GM12874 (cell line): ENCODE measurements around the gene TENM4.

ENCODE experiments used
- TF ChIP-seq, protein P1 (sequence below): IDR thresholded peaks from 2 replicates; pipeline ENCODE4 v1.5.1; 2011; ENCODE audit warnings: low read depth, mild to moderate bottlenecking, control low read depth, low read length, moderate library complexity; ENCODE audit not compliant: insufficient read depth

The TENM4 gene

DNA sequence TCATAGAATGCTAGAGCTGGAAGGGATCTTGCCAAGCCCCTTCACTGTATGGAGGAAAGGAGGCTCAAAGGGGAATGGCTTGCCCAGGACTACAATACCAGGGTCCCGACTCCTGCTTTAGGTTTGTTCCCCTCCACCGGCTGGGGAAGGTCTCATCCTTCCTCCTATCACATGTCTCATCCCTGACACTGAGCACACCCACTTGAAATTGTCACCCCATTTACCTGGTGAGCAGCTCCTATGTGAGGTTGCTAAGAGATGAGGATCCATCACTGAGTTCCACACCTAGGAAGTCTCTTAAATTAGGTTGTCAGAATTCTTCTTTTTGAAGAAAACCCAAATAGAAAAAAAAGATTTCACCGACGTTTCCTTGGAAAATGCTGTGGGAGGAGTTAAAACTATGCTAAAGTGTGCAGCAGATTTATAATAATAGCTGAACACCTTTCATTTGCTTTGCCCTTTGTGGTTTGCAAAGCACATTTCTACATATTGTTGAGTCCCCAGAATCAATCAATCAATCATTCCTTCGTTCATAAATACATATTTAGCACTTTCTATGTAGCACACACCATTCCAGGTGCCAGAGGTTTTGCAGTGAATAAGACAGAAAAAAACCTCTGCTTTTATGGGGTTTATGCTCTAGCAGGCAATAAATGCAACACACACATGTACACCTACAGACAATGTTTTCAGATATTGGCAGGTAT lies 91.7 kb downstream of the TENM4 start:
- TF ChIP-seq, protein P1, sequence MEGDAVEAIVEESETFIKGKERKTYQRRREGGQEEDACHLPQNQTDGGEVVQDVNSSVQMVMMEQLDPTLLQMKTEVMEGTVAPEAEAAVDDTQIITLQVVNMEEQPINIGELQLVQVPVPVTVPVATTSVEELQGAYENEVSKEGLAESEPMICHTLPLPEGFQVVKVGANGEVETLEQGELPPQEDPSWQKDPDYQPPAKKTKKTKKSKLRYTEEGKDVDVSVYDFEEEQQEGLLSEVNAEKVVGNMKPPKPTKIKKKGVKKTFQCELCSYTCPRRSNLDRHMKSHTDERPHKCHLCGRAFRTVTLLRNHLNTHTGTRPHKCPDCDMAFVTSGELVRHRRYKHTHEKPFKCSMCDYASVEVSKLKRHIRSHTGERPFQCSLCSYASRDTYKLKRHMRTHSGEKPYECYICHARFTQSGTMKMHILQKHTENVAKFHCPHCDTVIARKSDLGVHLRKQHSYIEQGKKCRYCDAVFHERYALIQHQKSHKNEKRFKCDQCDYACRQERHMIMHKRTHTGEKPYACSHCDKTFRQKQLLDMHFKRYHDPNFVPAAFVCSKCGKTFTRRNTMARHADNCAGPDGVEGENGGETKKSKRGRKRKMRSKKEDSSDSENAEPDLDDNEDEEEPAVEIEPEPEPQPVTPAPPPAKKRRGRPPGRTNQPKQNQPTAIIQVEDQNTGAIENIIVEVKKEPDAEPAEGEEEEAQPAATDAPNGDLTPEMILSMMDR, result no peak

DNA sequence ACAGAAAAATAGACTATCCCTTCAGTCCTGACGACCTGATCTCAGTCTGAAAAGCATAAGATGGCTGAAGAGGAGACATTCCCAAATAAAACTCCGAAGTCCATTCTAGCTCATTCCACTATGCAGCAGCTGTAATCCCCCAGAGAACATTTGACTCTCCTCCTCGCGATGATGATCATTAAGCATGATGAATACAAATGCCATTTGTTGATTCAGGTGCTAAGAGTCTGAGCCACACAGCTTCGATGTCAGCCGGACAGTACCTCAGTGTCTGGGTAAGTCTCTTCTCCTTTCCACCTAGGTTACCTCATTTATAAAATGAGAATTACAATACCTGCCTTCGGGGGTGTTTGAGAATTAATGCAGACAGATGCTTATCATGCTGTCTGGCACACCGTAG lies 94.8 kb downstream of the TENM4 start:
- TF ChIP-seq, protein P1, result no peak

DNA sequence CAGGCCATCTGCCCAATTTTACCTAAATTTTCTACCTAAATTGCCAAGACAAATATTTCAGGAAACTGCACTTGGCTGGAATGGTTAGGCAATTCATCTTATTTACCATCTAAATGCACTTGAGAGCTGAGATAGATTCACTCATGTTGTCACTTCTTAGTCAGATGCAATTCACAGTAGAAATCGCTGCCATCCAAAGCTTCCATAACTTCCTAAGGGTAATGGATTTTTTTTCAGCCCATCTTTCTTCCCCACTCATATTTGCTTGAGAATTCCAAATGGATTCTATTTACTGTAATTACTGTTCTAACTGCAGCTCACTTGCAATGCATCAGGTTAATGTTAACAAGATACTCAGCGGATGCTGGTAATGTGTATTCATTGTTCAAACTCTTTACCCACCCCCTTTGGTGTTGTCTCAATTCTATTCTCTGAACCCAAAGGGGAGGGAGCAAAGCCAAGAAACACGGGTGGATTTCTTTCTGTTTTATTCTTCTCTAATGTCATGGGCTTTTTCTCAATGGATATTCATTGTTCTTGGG lies 96.0 kb downstream of the TENM4 start:
- TF ChIP-seq, protein P1, result no peak

DNA sequence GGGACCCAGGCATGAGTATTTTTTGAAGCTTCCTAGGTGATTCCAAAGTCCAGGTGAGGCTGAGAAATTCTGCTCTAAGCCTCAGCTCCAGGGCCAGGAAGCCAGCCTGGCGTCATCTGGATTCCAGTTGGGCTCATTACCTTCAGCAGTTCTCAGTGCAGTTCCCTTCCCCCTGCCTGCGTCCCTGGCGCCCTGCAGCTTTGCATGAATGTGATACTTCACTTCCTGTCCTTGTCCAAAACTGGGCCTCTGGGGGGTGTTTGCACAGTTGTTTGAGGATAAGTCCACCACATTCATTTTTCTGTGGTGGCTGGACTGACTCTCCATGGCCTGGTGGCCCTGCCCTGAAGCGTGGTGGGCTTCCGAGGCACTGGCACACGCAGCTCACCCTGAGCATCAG lies 98.1 kb downstream of the TENM4 start:
- TF ChIP-seq, protein P1, result no peak

DNA sequence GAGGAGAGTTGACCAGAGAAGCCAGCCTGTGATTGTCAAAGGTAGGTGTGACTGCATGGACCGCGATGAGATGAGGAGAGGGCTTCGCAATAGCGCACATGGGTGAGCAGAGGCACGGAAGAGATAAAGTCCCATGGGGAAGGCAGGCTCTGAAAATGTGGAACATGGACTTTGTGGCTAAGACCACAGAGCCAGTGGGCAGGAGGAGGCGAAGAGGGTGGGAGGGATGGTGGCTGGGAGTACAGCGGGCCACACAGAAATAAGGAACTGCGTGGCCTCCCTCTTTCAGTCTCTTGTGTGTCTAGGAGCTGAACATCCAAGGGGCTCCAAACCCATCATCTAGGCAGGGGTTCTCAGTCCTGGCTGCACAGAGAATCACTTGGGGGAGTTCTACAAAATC lies 98.6 kb downstream of the TENM4 start:
- TF ChIP-seq, protein P1, result no peak

DNA sequence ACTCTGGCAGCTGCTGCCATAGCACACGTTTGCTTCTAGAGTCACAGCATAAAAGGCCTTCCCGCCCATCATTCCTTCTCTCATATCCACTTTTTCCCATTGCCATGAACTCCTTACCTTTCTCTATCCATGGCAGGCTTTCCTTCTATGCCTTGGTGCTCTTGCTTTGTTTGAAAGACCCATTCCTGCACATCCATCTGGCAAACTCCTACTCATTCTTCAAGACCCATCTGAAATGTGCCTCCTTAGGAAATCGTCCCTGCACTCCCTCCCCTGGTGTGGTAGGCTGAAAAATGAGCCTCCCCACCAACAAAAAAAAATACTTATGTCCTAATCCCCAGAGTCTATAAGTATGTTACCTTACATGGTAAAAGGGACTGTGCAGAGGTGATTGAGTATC lies 100.3 kb downstream of the TENM4 start:
- TF ChIP-seq, protein P1, result no peak

DNA sequence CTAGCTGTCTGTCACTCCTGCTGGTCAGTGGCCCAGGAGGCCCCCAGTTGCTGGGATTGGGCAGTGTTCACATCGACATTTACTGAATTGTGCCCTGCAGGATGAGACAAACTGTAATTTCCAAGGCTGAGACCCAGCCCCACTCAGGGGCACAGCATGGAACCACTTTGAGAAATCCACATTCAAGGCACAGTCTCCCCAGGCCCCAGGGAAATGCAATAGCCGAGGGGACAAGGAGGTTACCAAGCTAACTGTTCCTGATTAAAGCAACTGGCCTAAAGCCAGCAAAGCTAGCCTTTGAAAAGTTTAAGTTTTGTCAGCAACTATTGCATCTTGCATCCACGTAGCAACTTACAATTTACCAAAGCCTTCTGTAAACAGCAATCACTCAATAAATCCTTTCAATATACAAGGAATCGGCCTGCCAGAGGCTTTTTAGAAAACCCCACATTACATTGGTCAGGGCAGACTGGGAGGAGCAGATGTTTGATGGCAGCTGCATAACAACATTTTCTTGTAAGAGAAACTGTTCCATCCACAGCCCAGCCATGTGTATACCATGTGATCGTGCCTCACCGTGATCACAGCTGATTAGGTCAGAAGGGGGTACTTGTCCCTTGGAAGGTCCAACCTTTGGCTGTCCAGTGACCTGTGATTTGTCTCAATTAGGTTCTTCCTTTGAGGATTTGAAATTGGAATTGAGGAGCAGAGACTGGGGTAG lies 103.9 kb downstream of the TENM4 start:
- TF ChIP-seq, protein P1, result no peak
